ENCODE measurements around the gene FOXF1. TPM values are rescaled to one million over a fixed set of nuclear protein-coding genes. Genes with fewer than 3 reads are reported as not detected.

The FOXF1 gene
- total and polyA plus RNA-seq, 7 donors, result 2.5 to 74.2 (median 44.6) TPM

DNA sequence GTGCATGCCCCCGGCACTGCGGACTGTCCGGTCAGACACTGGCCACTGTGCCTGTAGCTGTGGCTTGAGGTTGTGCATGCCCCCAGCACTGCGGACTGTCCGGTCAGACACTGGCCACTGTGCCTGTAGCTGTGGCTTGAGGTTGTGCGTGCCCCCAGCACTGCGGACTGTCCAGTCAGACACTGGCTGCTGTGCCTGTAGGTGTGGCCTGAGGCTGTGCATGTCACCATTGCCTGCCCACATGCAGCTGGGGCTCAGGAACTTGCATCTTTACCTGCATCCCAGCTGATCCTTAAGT, 39.5 kb downstream of the FOXF1 start:
- no peak for TF ChIP-seq EP300 (IDR thresholded peaks at IDR 0.05)
- TF ChIP-seq, protein P1, sequence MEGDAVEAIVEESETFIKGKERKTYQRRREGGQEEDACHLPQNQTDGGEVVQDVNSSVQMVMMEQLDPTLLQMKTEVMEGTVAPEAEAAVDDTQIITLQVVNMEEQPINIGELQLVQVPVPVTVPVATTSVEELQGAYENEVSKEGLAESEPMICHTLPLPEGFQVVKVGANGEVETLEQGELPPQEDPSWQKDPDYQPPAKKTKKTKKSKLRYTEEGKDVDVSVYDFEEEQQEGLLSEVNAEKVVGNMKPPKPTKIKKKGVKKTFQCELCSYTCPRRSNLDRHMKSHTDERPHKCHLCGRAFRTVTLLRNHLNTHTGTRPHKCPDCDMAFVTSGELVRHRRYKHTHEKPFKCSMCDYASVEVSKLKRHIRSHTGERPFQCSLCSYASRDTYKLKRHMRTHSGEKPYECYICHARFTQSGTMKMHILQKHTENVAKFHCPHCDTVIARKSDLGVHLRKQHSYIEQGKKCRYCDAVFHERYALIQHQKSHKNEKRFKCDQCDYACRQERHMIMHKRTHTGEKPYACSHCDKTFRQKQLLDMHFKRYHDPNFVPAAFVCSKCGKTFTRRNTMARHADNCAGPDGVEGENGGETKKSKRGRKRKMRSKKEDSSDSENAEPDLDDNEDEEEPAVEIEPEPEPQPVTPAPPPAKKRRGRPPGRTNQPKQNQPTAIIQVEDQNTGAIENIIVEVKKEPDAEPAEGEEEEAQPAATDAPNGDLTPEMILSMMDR (IDR thresholded peaks at IDR 0.05), result no peak
- TF ChIP-seq POLR2AphosphoS5 (IDR thresholded peaks at IDR 0.05), result no peak
- TF ChIP-seq POLR2A (IDR thresholded peaks at IDR 0.05), result no peak
- intact Hi-C loops (cut with DNase I), result loop anchor here (10.0 kb wide), 1 partner anchor 835 kb away; the partner anchor contains the start of gene FBXO31
- DNase-seq, result peak; percentile 36
- Histone ChIP-seq H3K36me3 (peaks cover 0 to 66% (median 22%) of the 10 kb centered on the region in 4 donors), H3K27me3 (no peaks in the 10 kb centered on the region), H3K9me3 (no peaks in the 10 kb centered on the region), H3K27ac (no peak overlapping the region), H3K4me3 (no peak overlapping the region), H3K4me1 (peaks cover 0 to 13% (median 7%) of the 10 kb centered on the region in 4 donors)
- 98% methylated on average over 7 of the region's 7 CpGs for WGBS, 2 donors

DNA sequence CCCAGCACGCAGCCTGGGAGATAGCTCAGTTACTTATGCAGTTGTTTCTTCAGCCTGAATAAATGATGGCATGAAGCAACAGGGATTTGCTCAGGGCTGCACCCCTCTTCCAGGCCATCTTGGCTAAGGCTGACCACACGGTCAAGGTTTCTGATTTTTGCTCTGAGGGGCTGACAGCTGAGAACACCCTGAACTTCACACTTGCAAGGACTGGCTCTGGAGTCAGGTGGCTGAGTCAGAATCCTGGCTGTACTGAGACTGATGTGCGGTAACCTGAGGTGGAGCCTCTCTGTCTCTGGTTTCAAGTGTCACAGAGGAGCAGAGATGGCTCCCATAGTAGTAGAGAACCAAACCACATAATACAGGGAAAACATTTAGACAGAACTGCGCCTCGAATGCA, 40.0 kb downstream of the FOXF1 start:
- DNase-seq, result peak; percentile 17
- Histone ChIP-seq H3K4me3 (no peak overlapping the region), H3K27me3 (no peaks in the 10 kb centered on the region), H3K4me1 (peaks cover under 1 to 14% (median 8%) of the 10 kb centered on the region in 4 donors), H3K9me3 (no peaks in the 10 kb centered on the region), H3K36me3 (peaks cover 0 to 62% (median 19%) of the 10 kb centered on the region in 4 donors), H3K27ac (no peak overlapping the region)
- 95% methylated on average over 5 of the region's 5 CpGs for WGBS, 2 donors
- intact Hi-C loops (cut with DNase I), result loop anchor here (10.0 kb wide), 1 partner anchor 835 kb away; the partner anchor contains the start of gene FBXO31
- TF ChIP-seq POLR2A (IDR thresholded peaks at IDR 0.05) (no peak), EP300 (IDR thresholded peaks at IDR 0.05) (no peak), POLR2AphosphoS5 (IDR thresholded peaks at IDR 0.05) (no peak)
- TF ChIP-seq, protein P1 (IDR thresholded peaks at IDR 0.05), result no peak

DNA sequence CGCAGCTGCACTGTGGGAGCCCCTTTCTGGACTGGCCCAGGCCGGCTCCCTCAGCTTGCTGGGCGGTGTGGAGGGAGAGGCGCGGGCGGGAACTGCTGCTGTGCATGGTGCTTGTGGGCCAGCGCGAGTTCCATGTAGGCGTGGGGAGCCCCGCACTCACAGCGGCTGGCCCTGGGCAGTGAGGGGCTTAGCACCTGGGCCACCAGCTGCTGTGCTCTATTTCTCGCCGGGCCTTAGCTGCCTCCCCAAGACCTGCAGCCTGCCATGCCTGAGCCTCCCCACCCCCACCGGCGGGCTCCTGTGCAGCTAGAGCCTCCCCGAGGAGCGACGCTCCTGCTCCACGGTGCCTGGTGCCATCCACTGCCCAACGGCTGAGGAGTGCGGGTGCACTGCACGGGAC, 43.0 kb downstream of the FOXF1 start:
- TF ChIP-seq POLR2AphosphoS5 (IDR thresholded peaks at IDR 0.05), result no peak
- no peak for TF ChIP-seq EP300 (IDR thresholded peaks at IDR 0.05)
- TF ChIP-seq, protein P1 (IDR thresholded peaks at IDR 0.05), result no peak
- TF ChIP-seq POLR2A (IDR thresholded peaks at IDR 0.05), result no peak
- intact Hi-C loops (cut with DNase I), result loop anchor here (10.0 kb wide), 1 partner anchor 831 kb away; the partner anchor contains the start of gene FBXO31
- 97% methylated on average over 22 of the region's 22 CpGs for WGBS, 2 donors
- peak; percentile 59 for DNase-seq
- H3K36me3 ChIP-seq, result peaks cover 0 to 33% (median 6%) of the 10 kb centered on the region in 4 donors
- H3K9me3 ChIP-seq, result no peaks in the 10 kb centered on the region
- H3K4me3 ChIP-seq, result no peak overlapping the region
- no peaks in the 10 kb centered on the region for H3K27me3 ChIP-seq
- peaks cover 2 to 22% (median 13%) of the 10 kb centered on the region in 4 donors for H3K4me1 ChIP-seq
- H3K27ac ChIP-seq, result no peak overlapping the region

GRCh38 chr16:86554599-86554916, 44.2 kb downstream of the FOXF1 start:
- TF ChIP-seq POLR2AphosphoS5 (IDR thresholded peaks at IDR 0.05) (no peak), EP300 (IDR thresholded peaks at IDR 0.05) (no peak), POLR2A (IDR thresholded peaks at IDR 0.05) (no peak)
- TF ChIP-seq, protein P1 (IDR thresholded peaks at IDR 0.05), result no peak
- H3K36me3 ChIP-seq, result peaks cover 0 to 25% (median 4%) of the 10 kb centered on the region in 4 donors
- H3K4me3 ChIP-seq, result peak overlapping the region; percentile 69 to 85 (median 70)
- peaks cover 0 to 11% (median 8%) of the 10 kb centered on the region in 3 donors for H3K27me3 ChIP-seq
- peaks cover 2 to 22% (median 13%) of the 10 kb centered on the region in 4 donors for H3K4me1 ChIP-seq
- DNase-seq, result no peak
- WGBS, 2 donors, result 3 to 6% methylated on average over 10 of the region's 10 CpGs
- intact Hi-C loops (cut with DNase I), result loop anchor here (10.0 kb wide), 1 partner anchor 830 kb away; the partner anchor contains the start of gene FBXO31
- H3K9me3 ChIP-seq, result no peaks in the 10 kb centered on the region
- H3K27ac ChIP-seq, result peak overlapping the region; percentile 84 to 86 (median 84)
